Erythroblast (primary cell): ENCODE data around the gene BBS5.

Source experiments
- GATA1 ChIP-seq: IDR thresholded peaks from 2 replicates; pipeline ENCODE4 v1.6.1; 2011; ENCODE audit warnings: low read depth, mild to moderate bottlenecking, control low read depth, low read length, moderate library complexity
- POLR2A ChIP-seq: IDR thresholded peaks from 2 replicates; pipeline ENCODE4 v1.6.1; 2011; ENCODE audit warnings: mild to moderate bottlenecking, low read length

DNA sequence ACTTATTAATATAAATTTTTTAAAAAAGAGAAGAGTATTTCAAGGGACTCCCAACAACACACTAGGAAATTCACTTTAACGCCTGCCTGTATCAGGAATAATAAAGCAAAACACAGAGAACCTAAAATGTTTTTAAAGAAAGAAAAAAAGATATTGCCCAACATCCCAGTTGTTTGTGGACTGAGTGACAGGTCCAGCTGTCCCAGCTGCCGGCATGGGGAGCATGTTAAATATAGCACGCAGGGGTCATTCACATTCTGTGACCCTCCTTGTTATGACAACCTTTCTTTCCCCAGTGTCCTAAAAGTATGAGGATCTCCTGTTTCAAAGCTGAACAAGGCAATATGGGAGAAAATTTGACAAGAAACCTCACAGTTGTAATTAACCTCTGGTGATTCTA lies 34.6 kb downstream of the BBS5 start:
- TF ChIP-seq POLR2A (no peak), GATA1 (no peak)
